ENCODE measurements around the gene PHACTR3.

Gene PHACTR3

DNA sequence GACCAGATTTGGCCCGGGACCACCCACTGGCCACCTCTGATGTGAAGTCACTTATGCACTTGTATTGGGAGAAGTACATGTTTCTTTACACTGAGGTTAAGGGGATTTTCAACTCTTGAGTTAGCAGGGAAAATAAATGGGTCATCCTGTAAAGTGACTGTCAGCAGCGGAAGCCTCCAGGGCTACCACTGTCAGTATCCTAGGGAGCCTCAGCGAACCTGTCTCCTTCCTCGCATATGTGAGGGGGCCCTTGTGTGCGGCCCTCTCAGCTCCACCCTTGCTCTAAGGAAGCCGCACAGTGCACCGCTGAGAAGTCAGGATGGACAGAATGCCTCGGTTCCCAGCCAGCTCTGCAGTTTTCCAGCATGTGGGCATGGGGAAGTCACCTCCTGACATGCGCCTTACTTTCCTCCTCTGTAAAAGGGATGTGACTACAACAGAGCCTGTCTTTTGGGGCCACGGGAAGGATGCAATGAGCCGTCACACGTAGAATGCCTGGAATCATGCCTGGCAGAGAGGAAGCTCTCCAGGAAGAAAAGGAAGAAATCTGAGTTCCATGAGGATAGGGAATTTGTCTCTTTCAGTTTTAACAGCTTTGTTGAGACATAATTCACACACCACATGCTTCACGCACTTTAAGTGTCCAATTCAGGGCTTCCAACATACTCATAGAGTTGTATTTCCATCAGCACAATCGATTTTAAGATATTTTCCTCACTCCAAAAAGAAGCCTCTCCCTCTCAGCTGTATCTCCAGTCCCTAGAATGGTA lies 213.7 kb downstream of the PHACTR3 start:
- DNase-seq (ENCODE audit: extremely low spot score, insufficient read length, low read depth) (no peak), FAIRE-seq (no peak)

DNA sequence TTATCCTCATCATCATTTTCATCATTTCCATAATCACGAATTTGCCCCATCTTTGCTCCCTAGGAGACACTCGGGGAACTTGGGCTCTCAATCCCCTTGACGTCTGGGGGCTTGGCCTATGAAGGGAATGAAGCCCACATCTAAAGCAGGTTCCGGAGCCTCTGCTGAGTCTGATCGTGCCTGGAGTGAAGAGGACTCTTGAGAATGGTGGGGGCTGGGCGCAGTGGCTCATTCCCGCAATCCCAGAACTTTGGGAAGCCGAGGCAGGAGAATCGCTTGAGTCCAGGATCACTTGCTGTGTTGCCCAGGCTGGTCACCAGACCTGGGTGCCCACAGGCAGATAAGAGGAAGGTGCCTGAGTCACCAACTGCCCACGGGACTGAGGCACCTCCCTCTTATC lies 214.6 kb downstream of the PHACTR3 start:
- FAIRE-seq = no peak

DNA sequence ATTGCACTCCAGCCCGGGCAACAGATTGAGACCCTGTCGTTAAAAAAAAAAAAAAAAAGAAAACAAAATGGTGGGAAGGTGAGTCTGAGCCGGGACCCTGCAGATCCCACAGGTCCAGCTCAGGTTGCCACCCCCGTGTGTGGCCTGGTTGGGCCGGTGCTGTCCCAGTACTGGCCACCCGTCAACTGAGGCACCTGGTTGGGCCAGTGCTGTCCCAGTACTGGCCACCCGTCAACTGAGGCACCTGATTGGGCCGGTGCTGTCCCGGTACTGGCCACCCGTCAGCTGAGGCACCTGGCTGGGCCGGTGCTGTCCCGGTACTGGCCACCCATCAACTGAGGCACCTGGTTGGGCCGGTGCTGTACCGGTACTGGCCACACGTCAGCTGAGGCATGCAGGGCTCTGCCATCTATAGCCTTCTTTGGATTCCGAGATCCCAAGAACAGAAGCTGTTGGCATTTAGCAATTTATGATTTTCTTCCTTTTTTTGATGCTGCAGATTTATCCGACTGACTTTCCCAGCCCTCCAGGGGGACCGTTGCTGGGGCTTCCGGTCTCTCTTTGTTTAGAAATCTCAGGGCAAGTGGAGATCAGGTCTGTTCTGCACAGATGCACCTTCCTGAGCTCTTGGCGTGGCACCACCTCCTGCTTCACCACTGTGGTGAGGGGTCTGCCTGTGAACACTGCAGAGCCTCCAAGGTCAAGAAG lies 215.3 kb downstream of the PHACTR3 start:
- no peak for FAIRE-seq
- DNase-seq (ENCODE audit: extremely low spot score, insufficient read length, low read depth) = no peak

More for the DNA sequence above, 214.6 kb downstream of the PHACTR3 start:
- DNase-seq (ENCODE audit: extremely low spot score, insufficient read length, low read depth) = no peak

DNA sequence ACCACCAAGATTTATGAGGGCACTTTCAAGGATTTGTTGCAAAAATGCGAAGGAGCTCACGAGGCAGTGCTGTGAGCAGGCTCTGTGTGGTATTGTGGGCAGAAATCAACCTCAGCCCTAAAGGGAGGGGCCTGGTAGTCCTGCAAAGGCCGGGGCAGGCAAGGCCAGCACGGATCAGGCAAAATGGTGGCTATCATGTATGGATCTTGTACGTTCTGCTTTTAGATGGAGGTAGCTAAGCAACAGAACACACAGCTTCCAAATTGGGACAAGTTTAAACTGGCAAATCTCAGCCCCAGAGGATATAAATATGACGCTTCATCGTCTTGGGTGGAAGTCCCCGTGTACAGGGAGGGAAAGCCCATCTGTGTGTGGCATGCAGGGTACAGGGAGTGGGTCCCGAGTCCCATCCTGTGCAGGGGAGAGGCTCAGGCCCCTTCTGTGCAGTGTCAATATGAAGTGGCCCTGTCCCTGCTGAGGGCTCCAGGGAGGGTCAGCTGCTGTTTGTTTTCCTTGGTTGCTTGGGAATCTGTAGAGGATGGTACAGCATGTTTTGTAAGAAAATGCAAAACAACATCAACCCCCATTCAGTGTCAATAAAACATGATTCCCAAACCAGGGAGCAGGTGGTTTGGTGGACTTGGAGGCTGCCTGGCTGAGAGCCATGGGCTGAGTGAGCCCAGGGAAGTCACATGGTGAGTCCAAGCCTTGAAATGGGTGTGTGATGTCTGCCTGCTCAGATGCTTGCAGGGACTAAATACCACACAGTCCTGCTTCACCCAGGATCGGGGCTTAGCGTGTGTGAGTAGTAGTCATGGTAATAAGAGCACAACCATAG lies 216.1 kb downstream of the PHACTR3 start:
- FAIRE-seq = no peak
- DNase-seq (ENCODE audit: extremely low spot score, insufficient read length, low read depth) = no peak

DNA sequence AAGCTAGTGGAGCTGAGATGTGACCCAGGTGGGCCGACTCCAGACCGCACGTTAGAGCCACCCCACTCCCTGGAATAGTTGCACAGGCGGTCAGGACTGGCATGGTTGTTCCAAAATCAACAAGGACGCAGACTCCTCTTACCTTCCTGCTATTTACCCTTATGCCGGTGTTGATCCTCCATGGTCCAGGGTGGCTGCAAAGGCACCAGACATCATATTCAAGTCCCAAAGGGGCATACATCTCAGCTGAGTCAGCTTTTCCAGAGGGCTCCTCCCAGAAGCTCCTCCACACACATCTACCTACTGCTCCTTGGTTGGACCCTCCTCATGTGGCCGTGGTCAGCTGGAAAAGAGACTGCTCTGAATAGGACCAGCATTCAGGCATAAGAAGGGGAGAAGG lies 216.9 kb downstream of the PHACTR3 start:
- FAIRE-seq (no peak), DNase-seq (ENCODE audit: extremely low spot score, insufficient read length, low read depth) (no peak)

DNA sequence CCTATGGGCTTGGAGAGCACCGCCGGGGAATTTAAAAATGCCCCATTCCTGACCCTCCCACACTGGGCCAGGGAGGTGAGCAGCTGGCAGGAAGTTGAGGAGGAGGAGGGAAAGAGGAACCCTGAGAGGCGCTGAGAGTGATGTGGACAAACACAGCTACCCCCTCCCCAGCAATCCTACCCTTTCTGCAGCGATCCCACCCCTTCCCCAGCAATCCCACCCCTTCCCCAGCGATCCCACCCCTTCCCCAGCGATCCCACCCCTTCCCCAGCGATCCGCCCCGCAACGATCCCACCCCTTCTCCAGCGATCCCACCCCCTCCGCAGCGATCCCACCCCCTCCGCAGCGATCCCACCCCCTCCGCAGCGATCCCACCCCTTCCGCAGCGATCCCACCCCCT lies 217.4 kb downstream of the PHACTR3 start:
- DNase-seq (ENCODE audit: extremely low spot score, insufficient read length, low read depth) = no peak
- no peak for FAIRE-seq

DNA sequence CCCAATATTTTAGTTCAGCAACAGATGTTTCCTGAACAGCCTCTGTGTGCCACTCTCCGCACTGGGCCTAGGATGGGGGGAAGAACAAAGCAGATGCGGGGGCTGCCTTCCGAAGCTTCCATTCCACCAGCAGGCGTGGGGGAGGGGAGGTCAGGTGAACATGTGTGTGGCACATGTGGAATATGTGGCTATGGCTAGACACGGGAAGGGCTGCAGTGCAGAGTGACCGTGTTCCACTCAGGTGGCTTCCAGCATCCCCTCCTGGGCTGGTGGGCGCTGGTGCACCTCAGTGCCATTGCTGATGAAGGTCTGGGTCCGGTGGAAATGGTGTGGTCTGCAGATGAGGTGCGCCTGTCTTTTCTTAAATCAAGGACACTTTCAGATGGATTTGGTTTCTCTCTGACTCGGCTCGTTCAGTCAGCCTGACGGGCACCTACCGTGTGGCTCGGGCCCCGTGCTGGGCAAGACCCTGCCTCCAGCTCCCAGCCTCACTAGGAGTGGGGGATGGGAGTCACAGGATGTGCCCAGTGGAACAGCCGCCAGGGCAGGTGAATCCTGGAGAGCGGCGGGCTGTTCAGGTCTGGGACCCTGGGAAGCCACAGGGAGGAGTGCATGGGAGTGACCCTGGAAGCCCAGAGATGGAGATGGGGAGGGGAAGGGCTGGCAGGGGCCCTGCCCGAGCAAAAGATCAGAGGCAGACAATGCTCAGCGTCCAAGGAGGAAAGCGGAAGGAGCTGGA lies 218.1 kb downstream of the PHACTR3 start:
- FAIRE-seq = no peak
- DNase-seq (ENCODE audit: extremely low spot score, insufficient read length, low read depth) = no peak

DNA sequence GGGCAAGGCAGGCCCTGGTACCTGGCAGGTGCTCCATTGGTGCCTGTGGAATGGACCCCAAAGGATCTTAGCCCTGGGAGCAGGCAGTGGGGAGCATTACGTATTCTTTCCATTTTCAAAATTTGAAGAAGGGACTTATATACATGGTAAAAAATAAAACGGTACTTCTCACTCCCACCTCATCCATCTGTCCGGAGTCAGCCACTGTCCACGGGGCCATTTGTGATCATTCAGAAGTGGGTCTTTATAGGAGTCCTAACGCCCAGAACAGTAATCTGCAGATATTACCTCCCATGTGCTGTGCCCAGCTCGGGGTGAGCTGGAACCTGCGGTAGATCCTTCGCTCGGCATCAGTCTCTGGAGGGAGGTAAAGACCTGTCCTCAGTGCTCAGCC lies 218.7 kb downstream of the PHACTR3 start:
- DNase-seq (ENCODE audit: extremely low spot score, insufficient read length, low read depth) = no peak

DNA sequence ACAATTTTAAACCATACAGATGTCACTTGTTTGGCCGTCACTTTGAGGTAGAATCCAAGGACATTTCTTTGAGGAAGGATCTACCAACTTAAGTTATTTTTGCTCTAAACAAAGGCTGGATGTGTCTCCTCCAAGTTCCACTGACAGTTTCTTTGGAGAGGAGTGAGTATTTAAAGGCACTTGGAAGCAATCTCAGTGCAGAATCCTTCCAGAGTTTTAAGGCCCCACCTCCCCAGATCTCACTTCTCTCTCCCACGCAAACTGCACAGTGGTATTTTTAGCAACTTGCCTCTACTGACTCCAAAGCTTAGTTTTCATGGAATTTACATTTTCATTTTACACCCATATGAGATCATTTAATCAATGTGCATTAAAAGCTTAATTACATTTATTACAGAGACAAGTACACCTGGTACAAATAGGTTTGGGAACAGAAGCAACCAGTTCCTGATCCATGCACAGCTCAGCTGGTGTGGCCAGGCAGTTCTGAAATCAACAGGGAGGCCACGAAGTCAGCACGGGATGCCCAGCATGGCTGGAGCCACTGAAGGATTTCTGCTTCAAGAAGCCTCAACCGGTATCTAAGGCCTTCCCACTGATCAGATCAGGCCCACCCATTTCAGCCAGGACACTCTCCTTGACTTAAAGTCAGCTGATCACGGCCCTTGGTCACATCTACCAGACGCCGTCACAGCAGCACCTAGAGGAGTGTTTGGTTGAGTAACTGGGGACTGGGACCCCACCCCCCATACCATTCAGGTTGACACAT lies 219.3 kb downstream of the PHACTR3 start:
- DNase-seq (ENCODE audit: extremely low spot score, insufficient read length, low read depth) (no peak), FAIRE-seq (no peak)

More for the DNA sequence above, 218.7 kb downstream of the PHACTR3 start:
- FAIRE-seq = no peak

DNA sequence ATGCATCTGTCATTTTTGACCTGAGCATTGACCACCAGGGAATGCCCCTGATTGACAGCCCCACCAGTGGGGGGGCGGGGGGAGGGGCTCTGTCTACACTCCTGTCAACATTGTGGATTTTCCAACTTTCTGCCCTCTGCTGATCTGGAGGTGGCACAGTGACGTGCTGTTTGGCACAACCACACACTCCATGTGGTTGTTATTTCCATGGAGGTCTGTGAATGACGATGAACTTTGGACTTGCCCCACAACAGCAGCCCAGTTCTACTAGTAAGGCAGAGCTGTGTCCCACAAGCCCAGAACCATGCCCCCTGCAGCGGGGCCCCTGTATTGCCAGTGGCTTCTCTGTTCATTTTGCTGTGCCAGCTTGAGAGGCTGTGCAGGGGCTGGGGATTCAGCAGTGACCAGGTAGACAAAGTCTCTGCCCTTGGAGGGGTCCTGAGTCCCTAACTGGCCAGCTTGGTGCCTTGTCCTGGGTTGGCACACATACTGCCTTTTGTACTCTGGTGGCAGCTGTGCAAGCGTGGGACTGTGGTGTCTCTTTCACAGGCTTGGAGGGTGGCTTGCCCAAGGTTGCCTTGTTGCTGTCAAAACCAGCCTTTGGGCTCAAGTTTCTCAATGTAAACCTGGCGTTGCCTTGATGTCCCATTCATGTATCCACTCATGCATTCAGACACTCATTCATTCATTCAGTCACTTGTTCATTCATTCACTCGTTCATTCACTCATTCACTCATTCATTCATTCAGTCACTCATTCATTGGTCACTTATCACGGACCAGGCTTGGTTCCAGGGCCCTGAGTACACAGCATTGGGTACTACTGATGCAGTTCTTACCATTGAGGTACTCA lies 220.6 kb downstream of the PHACTR3 start:
- no peak for FAIRE-seq

DNA sequence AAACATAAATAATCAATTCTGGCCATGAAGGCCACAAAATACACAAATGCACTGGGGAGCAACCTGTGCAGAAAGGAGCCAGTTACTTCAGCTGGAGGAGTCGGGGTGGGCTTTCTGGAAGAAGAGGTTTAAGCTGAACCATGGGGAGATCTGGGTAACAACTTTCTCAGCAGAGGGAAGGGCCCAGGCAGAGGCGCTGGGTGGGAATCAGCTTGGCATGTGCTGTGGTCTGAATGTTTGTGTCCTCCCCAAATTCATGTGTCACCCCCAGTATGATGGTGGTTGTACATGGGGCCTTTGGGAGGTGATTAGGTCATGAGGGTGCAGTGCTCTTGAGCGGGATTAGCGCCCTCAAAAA lies 221.2 kb downstream of the PHACTR3 start:
- FAIRE-seq (no peak), DNase-seq (ENCODE audit: extremely low spot score, insufficient read length, low read depth) (no peak)

More for the DNA sequence above, 220.6 kb downstream of the PHACTR3 start:
- DNase-seq (ENCODE audit: extremely low spot score, insufficient read length, low read depth) = no peak

DNA sequence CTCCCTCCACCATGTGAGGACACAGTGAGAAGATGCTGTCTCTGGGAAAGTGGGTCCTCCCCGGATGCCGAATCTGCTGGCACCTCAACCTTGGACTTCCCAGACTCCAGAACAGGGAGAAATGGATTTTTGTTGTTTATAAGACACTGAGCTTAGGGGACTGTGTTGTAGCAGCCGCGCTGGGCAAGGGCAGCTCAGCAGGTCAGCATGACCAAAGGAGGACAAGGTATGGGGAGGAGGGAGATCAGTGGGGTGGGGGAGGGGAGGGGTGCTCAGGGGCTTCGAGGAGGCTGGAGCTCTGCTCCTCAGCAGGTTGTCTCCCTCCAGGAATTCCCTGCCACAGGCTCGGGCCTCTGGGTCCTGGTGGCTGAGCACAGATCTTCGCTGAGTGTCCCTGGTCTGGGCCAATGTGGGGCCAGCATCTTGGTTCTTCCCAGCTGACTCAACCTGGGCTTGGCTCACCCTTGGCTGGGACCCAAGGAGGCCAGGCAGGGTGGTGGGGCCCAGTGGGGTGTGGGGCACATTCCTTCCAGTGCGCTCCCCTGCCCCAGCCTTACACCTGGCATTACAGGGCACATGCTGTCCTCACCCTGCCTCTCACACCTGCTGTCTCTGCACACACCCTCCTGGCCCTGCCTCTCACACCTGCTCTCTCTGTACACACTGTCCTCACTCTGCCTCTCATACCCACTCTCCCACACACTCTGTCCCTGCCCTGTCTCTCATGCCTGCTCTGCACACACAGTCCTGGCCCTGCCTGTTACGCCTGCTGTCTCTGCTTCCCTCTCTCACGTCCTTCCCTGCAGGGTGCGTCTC lies 221.8 kb downstream of the PHACTR3 start:
- FAIRE-seq = no peak
- DNase-seq (ENCODE audit: extremely low spot score, insufficient read length, low read depth) = no peak

DNA sequence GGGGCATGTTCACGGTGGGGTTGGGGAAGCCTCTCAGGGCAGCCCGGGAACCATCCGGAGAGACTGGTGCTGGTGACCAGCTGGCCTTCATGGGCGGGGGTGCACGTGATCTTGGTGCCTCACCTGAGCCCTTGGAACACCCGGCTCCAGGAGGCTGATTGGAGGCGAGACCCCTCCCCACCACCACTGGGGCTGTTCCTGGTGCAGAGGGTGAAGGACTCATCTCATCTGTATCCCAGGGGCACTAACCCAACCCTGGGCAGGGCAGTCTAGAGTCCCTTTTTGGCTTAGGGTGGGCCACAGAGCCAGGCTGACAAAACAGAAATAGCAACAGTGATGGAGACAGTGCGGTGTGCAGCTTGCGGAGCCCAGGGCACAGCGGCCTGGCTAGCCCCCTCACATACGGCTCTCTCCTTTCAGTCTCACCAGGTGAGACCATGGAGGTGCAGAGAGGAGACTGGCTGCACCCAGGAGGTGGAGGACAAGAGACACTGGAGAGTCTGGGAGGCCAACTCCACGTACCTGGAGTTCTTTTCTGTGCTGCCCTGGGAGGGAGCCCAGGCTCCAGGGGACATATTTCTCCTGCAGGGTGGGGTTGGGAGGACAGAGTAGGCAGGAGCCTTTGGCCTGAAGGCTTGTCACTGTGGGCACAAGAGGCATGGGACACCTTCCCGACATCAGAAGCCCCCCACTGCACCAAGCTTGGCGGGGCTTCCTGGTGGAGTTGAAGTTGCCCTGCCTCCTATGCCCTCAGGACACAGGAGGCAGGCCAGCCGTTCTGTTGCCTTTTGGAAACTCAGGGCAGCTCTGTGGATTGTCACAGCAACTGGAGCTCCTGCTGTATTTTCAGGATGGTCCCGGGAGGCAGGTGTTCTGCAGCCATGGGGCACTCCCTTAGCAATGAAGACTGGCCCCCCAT lies 223.1 kb downstream of the PHACTR3 start:
- FAIRE-seq (no peak), DNase-seq (ENCODE audit: extremely low spot score, insufficient read length, low read depth) (no peak)

DNA sequence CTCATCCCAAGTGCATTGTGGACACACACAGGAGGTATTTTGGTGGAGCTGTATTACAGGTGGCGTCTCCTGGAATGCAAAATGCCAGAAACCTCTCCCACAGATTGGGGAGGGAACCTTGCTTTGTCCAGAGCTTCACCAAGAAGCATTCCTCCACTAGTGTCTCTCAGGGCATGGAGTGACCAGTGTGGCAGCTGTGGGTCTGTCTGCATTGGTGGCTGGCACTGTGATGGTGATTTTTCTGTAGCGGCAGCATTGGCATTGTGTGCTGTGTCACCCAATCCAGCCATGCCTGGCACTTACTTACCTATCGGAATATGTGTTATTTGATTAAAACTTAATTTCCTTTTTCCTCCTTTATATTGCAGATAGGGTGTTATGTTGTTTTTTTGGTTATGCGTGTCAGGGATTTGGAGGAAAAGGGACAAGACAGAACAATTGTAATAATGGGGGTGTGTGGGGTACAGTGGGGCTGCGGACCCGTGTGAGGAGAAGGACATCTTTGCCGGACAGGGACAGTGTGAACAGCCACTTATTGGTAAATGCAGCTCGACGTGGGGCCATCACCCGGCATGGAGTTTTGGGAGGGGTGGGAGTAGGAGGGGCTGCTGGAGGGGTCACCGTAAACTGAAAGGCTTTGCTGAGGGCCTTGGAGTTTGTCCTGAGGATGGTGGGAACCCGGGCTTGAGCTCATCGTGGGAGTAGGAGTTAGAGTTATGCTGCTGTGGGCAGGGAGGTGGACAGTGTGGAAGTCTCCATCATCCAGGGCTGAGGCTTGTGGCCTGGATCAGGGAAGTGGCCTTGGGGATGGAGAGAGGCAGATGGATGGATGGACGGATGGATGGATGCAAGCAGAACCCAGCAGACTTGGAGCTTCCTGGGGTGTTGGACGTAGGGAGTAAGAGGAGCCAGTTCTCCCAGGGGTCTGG lies 224.0 kb downstream of the PHACTR3 start:
- DNase-seq (ENCODE audit: extremely low spot score, insufficient read length, low read depth) (no peak), FAIRE-seq (no peak)

DNA sequence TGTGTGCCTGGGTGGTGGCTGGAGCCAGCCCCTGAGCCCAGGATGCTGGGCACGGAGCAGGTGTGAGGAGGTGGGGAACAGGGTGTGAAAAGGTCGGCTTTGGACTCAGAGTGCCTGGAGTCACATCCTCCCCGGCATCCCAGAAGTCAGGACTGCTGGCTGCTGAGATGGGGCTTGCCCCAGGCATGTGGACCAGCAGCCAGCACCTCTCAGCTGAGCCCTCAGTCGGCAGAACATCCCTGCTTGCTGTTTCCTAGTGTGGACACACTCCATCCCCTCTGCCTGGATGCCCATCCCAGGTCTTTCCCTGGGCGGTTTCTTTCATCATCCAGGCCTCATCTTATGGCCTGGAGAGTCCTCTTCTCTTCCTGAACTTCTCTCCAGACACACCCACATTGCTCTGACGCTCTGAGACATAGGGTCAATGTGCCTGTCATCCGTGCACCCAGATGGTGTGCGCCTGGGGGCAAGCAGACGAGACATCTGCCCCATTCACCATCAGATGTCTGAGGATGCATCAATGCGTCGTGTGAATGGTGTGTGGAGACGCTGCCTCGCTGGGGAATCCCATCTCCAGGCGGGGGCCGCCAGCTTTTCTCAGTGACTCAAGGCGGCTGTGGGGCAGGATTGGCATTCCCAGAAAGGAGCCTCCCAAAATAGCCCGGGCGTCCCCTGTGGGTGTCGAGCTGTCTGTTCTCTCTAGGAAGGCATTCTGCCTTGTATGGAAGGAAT lies 224.9 kb downstream of the PHACTR3 start:
- no peak for FAIRE-seq
- DNase-seq (ENCODE audit: extremely low spot score, insufficient read length, low read depth) = no peak
